GM21825 (cell line): ENCODE measurements around the gene LONRF2.
"Not testable (repeated sequence)": the region's sequence is repeated elsewhere in the genome, so short reads cannot be mapped to it uniquely, and the experiment has no call there.

ENCODE experiments used
- ATAC-seq: cut with Tn5 transposase; IDR thresholded peaks from one replicate; pipeline ENCODE4 v1.9.1; 2021; ENCODE audit warnings: mild to moderate bottlenecking, moderate library complexity; ENCODE audit not compliant: unreplicated experiment

Gene LONRF2

DNA sequence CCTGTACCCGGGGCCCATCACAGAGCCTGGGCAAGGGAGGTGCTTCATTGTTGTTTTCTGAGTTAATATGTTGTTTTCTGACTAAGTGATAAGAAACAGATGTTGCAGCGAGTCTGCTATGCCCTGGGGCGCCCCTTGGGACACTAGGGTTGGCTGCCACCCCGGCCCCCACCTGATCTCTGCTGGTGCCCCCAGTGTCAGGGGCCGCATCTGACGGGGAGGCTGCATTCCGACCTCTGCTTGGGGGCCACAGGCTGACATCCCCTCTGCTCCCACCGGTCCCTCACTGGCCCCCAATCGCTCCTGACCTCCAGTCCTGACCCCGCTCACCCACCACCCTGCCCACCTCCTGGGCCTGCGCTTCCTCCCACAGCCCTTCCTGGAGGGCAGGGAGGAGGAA is 65.9 kb downstream of the LONRF2 start:
- no peak for ATAC-seq

DNA sequence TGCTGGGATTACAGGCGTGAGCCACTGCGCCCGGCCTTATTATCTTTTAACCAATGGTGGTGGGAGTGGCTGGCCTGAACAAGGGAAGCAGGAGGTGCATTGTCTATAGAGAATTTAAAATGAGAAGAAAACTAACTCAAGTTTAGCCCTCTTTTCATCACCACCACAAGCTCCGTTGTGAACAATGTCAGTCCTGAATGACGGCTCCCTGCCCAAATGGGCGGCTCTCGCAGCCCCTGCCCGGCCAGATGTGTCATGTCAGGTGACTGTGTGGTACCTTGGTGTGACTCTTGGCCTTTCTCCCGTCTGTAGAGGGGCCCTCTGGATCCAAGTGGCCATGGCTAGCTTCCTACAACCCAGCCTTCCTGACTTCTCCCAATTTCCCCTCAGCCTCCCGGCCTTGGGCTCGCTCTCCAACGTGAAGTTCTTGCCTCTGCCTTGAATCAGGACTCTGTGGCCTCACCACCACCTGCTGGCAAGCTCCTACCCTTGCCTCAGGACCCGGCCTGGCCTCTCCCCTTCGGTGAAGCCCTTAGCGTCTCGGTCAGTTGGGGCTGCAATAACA is 67.6 kb downstream of the LONRF2 start:
- no peak for ATAC-seq

DNA sequence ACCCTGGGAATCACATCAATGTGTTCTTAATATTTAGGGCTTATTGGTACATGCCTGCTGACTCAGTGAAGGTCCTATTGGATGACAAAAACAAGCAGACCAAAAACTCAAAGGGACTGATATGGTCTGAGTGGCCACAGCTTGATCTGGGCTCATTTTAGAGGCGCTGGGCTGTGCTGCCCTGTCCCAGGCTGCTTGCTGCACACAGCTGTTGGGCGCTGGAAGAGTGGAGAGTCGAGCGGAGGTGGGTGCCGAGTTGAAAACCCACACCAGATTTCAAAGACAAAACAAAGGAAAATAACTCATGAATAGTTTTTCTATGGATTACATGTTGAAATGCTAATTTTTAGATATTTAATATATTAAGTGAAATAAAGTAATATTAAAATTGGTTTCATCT is 68.5 kb downstream of the LONRF2 start:
- no peak for ATAC-seq

DNA sequence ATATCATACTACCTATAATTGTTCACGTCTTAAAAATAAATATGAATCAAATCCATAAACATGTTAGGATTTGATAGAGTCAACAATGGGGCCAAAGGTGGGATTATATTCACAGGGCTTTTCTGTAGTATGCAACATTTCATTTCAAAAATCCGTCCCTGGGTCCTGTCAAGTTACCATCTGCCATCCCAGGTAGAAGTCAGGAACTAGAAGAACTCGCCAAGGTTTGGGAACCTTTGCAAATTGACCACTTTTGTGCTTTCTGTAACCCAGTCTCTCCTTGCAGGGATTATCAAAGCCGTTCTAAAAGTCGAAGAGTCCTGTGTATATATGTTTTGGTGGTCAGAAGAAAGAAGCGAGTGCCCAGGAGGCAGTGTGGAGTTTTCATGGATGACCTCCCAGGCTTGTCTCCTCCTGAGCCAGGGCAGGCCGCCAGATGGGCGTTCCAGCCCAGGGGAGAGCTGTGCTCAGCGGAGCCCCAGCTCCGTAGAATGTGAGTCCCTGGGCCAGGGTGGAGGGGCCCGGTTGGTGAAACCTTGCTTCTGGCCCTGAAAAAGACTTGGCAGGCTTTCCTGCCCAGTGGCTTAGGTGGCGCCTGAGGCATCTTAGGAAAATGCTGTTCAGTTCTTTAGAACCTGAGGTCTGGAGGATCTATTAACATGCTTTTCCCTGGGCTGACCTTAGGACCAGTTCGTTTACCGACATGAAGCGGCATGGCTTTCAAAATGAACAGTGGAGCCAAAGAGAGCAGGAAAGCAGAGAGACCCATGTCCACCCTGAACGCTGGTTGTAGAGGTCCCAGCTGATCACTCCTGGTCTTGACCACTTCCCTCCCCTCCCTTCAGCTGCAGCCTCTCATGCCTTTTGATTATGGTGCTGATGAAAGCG is 69.2 kb downstream of the LONRF2 start:
- ATAC-seq, result no peak

DNA sequence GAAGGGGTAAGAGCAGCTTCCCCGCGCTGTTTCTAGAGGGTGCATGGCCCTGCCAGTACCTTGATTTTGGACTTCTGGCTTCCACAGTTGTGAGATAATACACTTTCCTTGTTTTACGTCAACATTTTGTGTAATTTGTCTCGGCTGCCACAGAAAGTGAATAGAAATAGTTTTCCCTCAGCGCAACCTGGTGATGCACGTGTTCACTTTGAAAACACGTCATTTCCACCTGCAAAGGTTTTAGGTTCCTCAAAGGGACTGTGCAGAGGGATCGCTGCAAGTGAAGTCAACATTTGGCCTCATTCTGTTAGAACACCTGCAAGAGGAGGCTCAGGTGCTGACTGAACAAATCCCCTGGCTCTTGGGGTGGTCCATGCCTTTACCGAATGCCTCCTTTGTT is 71.7 kb downstream of the LONRF2 start:
- ATAC-seq, result no peak

DNA sequence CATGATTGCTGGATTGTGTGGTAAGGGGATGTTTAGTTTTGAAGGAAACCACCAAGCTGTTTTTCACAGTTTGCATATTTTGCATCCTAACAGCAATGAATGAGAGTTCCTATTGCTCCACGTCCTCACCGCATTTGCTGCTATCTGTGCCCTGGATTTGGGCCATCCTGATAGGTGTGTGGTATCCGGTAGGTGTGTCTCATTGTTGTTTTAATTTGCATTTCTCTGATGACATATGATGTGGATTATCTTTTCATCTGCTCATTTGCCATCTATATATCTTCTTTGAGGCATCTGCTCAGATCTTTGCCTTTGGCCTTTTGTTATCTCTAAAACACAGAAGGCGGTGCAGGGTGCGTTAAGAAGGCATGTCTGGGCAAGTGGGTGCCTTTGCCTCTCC is 73.3 kb downstream of the LONRF2 start:
- ATAC-seq, result no peak

DNA sequence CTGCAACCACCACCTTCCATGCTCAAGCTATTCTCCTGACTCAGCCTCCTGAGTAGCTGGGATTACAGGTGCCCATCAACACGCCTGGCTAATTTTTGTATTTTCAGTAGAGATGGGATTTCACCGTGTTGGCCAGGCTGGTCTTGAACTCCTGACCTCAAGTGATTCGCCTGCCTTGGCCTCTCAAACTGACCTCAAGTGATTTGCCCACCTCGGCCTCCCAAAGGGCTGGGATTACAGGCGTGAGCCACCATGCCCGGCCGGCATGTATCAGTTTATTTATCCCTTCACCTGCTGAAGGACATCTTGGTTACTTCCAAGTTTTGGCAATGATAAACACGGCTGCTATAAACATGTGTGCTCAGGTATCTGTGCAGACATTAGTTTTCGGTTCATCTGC is 73.7 kb downstream of the LONRF2 start:
- ATAC-seq, result not testable (repeated sequence)

DNA sequence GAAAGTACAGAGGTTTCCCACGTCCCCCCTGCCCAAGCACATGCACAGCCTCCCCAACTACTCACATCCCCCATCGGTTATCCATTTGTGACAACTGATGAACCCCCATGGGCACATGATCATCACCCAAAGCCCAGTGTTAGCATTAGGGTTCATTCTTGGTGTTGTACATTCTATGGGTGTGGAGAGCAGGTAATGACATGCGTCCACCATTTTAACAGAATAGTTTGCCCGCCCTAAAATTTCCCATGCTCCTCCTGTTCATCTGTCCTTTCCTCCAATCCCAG is 74.3 kb downstream of the LONRF2 start:
- ATAC-seq, result no peak

DNA sequence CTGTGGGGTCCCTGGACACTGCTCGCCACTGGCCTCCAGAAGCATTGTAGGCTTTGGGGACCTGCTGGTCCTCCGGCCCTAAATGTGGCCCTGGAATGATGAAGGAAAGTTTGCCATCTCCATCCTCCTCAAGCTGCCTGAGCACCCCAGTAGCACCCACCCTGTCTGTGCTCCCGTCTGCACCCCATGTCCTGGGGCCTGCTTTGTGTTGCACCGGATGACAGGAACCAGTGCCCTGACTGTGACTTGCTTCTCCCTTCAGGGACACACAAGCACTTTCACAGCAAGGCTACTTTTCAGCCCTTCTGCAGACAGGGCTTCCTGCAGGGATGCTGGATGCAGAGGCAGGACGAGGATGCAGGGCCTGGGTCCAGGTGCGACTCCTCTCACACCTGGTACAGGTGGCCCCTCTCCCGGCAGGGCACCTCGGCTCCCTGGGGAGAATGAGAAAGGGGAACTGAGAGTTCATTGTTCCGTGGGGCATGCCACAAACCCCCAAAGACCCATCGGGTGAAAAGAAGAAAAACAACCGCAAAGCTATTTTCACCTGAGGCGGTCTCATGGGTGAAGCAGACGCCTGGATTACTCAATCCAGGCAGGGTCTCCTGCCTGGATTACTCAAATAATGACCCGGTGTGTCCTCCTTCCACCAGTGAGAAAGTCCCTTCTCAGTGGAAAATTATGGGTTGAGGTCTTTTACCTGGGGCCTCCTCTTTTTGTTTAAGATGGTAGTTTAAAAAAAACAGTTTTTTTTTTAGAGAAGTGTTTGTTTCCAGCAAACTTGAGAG is 74.9 kb downstream of the LONRF2 start:
- peak; percentile 81 for ATAC-seq

DNA sequence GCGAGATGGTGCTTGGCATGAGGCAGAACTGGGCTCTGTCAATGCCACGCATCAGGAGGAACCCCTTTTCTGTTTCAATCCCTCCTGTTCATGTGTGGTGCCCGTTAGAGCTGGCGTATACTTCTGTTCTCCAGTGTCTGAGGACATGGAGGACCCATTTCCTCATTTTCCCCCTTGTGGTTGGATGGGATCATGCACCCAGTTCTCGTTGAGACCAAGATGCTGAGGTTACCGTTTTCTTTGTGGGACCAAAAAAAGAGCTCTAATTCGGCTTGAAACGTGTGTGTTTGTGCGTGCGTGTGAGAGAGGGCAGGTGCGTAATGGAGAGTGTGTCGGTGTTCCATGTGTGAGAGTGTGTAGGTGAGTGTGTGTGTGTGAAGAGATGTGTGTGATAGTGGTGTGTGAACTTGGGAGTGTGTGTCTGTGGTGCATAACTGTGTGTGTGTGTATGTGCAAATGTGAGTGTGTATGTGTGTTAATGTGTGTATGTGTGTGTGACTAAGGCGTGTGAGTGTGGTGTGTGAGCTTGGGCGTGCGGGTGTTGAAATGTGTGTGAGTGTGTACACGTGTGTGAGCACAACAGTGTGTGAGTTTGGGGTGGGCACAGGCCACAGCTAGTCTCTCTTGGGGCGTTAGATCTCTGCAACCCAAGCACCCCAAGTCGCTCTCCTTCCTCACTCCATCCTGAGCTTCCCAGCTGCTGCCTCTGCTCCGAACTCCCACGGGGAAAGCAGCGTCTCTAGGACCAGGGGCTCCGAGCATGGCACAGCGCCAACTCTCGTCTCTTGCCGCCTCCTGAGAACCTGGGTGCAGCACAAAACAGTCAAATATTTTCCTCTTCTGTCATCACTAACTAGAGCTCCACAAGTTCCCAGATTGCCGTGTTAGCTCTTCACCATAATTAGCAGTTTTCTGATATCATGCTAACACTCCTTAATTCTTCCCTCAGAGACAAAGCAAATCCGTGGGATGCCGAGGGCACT is 75.8 kb downstream of the LONRF2 start:
- ATAC-seq, result no peak

DNA sequence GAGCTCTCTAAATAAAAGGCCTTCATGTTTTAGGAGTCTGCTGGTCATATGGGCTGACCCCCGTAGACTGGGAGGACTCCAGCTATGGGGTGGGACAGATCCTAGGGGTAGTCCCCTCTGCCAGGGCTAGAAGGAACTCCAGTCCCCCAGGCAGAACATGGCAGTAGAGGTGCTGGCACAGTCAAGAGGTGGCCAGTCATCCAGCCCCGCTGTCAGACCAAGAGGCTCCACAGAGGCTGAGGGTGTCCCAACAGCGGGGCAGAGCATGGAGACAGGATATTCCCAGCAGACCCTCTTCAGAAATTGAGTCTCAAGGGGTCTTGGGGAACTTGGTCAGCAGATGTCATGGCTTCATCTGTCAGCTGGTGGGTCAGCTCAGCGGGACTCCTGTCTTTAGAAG is 76.6 kb downstream of the LONRF2 start:
- no peak for ATAC-seq

DNA sequence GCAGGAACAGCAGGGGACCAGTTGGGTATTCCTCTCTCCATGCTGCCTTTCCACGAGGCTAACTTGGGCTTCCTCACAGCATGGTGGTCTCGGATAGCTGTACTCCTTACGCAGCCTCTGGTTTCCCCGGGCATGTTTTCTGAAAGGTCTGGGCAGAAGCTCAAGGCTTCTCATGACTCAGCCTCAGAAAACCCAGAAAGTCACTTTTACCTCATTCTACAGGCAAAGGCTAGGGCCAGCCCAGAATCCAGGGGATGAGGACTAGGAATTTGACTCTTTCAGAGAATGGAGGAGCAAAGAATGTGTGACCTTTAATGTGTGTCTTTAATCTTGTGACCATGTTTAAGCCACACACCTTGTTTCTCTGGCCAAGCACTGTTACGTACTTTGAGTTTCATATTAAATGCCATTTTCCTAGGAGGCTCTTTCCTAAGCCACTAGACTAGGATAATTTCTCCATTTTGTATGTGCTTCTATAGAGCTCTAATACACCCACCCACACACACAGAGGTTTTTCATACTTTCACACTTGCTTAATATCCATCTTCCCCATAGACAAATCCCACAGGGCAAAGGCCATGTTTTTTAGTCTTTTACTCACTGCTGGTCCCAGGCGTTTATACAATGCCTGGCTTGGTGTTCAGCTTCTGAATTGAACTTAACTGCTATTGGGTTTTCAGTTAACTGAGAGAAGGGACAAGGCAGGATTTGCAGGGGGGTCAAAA is 77.3 kb downstream of the LONRF2 start:
- ATAC-seq, result no peak

DNA sequence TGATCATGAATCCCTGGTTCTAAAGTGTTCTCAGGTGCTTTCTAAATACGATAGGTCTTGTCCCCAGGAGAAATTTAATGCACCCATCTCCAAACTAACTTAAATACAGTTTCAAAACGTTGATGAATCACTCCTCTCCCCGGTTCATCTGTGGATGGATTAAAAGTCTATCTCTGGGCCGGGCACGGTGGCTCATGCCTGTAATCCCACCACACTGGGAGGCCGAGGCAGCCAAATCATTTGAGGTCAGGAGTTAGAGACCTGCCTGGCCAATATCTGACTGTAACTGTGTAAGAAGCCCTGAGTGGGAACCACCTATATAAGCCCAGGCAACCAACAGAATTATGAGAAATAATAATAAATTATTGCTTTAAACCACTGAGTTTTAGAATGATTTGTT is 78.7 kb downstream of the LONRF2 start:
- ATAC-seq, result no peak

DNA sequence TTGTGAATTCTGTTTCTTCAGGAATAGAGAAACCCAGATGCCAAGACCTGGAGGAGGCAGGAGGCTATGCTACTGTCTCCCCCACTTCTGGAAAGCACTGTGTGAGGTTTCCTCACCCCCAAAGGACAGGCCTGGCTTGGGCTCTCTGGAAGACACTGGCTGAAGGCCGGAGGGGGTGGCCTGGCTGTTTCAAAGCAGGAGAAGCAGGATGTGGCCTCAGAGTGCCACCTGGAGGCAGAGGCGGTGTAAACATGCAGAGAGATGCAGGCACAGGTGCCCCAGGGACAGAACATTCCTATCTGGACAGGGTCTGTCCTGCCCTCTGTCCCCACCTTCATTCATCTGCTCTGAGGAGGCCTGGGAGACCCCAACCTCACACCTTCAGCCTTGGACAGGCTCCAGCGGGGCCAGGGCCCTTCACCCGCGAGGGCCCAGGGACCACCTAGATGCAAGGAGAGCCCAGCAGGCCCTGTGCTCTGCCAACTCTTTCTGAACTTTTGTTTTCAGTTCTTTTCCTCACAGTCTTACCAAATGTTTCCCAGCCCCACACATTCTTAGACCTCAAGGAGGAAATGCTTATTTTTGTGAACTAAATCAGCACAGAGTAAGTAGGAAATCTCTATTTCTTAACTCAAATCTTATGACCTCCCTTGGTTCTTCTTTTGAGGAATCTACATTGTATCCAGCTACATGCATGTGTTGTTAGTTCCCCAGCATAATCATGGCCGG is 79.2 kb downstream of the LONRF2 start:
- no peak for ATAC-seq

DNA sequence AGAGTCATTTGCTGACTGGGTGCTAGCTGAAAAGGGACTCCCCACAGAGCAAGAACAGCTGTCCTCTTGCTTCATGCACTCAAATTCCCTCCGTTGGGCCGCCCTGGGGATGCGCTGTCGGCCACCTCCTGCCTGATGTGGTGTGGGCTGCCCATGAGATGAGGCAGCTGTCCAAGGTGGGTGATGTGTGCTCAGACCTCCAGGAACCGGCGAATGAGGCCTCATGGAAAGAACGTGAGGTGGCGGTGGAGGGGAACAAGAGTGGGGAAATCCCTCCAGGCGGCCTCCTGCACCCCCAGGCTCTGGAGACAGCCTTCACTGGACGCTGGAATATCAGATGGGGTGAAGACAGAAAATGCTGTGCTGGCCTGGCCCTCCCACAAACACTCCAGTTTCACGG is 79.8 kb downstream of the LONRF2 start:
- ATAC-seq, result no peak

DNA sequence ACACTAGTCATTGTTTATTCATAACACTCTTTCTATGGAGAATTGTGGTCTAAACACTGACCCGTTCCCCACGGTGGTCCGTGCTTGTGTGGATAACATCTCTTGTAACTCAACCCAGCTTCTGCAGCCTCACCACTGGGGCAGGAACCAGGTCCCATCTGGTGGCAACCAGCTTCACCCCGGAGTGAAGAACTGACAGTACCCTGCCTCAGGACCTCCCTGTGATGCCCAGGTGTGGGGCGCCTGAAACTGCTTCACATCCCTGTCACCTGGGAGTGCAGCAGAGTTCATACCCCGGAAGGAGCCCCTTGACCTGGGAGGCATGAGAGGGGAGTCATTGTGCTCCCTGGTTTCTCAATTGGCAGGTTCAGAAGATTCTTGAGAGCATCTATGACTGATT is 81.1 kb downstream of the LONRF2 start:
- ATAC-seq, result no peak

DNA sequence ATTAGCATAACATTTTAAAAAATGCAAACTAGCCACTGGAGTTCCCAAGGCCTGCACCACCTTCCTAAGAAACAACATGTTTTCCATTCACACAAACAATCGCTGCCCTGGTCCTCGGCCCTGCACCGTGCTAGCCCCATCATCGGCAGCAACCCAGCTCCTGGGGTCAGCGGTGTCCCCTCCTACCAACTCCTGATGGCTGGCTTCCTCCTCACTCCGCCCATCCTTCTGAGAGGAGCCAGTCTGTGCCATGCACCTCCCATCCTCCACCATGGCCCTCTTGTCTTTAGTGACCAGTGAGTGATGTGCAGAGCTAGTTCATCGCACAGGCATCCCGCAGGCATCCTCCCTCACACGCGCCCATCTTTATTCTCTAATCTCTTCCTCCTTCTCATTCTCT is 81.9 kb downstream of the LONRF2 start:
- no peak for ATAC-seq

DNA sequence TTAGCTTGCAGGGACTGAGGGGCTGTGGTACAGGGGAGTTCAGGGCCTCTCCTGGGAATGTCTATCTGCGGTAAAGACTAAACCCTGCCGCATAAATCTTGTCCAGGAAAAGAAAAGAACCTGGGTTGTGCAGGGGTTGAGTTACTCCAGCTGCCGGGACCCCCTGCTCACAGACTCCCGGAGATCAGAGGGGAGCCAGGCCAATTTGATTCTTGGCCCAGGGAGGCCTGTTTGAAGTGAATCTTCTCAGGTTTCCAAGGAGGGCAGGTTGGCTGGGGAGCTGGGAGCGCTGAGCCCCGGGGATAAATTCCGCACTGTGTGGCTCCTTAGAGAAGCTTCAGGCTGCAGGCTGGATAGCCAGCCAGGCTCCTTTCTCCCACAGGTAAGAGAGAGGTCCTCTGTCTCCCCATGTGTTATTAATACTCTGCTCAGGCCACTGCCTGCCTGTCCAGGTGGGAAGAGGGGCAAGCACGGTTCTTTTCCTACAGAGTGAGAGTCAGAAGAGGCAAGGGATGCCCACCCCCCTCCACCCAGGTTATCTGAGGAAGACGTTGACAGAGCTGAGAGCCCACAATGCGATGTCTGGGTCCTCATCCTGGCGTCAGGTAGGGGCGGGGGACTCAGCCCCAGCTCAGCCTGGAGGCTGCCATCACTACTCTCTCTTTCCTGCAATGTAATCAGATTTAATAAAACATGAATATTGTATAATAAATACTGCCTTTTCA is 82.7 kb downstream of the LONRF2 start:
- no peak for ATAC-seq

DNA sequence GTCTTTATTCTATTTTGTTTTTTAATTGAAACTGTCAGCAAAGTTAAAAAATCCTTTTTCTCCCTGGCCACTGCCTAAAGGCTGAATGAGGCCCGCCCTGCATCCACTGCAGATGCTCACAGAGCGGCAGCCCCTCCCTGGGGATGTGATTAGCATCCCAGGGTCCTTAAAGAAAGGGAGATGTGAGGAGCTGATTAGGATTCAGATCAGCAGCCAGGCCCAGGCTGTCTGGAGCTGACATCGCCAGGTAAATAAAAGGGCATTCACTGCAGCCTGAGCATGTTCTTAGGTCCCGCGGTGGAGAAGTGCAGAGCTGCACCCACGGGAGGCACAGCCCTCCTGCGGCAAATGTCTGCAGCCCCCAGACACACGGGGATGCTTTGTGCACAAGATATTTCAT is 83.8 kb downstream of the LONRF2 start:
- no peak for ATAC-seq
